Raji (cell line): ENCODE results near the gene TIMM44.

Experiments
- POLR2A ChIP-seq: IDR thresholded peaks from 2 replicates; pipeline ENCODE4 v1.6.1; 2011; ENCODE audit warnings: low read depth, low read length, control low read depth; ENCODE audit not compliant: insufficient read depth

The TIMM44 gene

DNA sequence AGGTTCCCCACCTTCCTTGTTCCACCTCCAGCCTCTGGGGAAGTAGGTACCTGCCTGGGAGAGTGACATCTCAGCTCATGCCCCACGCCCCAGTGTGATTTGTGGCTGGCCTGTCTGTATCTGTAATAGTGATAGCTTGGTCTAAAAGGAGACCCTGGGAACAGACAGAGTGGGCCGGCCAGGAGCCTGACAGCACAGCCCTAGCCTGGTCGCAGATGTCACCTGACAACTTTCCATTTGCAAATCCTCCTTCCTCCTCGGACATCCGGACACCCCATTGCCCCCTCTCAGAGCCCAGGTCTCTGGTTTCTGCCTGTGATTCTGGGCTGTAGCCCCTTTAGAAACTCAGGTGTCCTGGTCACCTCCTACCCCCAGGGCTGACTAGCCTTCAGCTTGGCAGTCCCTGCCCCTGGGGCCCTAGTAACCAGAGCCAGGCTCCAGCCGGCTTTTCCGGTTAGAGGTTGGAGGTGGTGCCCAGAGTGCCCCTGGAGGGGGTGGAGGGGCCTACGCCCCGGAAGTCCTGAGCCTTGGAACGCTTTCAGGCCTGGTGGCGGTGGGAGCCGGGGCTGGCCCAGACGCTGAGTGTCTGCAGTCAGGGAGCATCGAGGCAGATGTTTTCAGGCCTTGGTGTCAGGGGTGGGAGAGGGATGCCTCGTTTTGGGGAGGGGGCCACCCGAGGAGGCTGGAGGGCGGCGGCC is 48.7 kb downstream of the TIMM44 start:
- TF ChIP-seq POLR2A = no peak

DNA sequence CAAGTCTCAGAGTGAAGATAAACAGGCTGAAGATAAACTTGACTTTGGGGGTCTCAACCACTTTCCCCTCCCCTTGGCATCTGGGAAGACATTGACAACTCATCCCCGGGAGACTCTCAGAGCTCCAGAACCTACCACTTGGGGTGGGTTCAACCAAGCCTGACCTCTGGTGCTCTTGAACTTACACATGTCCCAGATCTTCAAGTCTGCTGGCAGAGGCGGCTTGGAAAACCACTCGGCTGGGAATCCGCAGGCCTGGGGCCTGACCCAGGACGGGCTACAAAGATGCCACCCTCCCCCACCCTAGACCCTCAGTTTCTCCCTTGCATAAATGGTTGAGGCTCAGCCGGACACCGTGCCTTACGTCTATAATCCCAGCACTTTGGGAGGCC is 54.6 kb downstream of the TIMM44 start:
- no peak for TF ChIP-seq POLR2A

- no peak for TF ChIP-seq POLR2A
Measured at GRCh38 chr19:7888145-7888825, 55.2 kb downstream of the TIMM44 start, which contains the start of gene LRRC8E. TSS of gene LRRC8E (plus strand) at chr19:7888510. CDS start at chr19:7895604, 7,094 bp downstream.

DNA sequence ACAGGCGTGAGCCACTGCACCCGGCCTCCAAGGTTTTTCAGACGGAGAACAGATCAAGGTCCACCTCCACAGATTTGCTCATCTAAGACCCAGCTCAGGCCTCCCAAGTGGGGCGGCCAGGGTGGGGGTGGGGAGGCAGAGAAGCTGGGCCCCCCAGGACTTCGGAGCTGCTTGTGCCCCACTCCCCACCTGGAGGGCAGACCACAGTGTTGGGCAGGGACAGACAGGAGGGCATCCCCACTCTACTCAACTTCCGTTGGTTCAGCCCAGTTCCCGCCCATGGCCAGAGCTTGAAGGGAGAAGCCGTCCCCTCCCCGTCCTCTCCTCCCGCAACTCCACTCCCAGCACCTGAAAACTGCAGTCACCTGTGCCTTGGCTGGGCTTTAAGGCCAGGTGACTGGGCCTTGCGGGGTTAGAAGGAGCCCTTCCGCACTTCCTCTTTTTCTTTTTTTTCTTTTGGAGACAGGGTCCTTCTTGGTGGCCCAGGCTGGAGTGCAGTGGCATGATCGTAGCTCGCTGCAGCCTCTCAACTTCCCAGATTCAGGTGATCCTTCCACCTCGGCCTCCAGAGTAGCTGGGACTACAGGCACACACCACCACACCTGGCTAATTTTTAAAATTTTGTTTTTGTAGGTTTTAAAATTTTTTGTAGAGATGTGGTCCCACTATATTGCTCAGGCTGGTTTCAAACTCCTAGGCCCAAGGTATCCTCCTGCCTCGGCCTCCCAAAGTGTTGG is 55.9 kb downstream of the TIMM44 start:
- TF ChIP-seq POLR2A = no peak

- TF ChIP-seq POLR2A = no peak
Measured at GRCh38 chr19:7885818-7886217, 57.6 kb downstream of the TIMM44 start.

- no peak for TF ChIP-seq POLR2A
Measured at GRCh38 chr19:7883796-7884570, 59.5 kb downstream of the TIMM44 start.

GRCh38 chr19:7883105-7883504 is 60.4 kb downstream of the TIMM44 start:
- TF ChIP-seq POLR2A = no peak

- no peak for TF ChIP-seq POLR2A
Measured at GRCh38 chr19:7881910-7882309, 61.6 kb downstream of the TIMM44 start.

GRCh38 chr19:7879836-7880235 is 63.6 kb downstream of the TIMM44 start:
- no peak for TF ChIP-seq POLR2A

GRCh38 chr19:7879111-7879807 is 64.2 kb downstream of the TIMM44 start:
- no peak for TF ChIP-seq POLR2A

DNA sequence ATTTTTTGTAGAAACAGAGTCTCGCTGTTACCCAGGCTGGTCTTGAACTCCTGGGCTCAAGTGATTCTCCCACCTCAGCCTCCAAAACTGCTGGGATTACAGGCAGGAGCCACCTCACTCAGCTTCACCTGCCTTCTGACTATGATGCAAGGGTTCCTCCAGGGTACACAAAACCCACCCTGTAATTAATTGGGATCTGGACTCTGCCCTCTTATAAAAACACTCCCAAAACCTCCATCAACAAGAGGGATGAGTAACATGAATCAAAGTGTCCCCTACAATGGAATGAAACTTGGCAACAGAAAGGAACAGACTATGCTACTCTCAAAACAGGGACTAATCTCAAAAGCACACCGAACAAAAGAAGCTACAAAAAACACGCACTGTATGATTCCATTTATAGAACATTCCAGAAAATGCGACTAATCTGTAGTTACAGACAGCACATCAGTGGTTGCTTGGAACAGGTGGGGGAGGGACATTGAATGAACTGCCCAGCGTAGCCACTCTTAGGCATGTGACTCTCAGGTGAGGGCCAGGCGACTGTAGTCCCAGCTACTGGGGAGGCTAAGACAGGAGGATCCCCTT is 66.1 kb downstream of the TIMM44 start:
- no peak for TF ChIP-seq POLR2A
